MM.1S (cell line): ENCODE measurements around the gene SPATA31C2.

Source experiments
- EZH2 ChIP-seq: fragments of 300-600 bp; sonication (generic); optimal IDR thresholded peaks from 2 replicates; pipeline ENCODE3; 2017; ENCODE audit warnings: low read depth, mild to moderate bottlenecking, antibody characterized with exemption, low read length, mixed read lengths
- TF ChIP-seq, protein P1 (sequence below): fragments of 300-600 bp; sonication (generic); IDR thresholded peaks from 2 replicates; pipeline ENCODE4 v1.5.1; 2016; ENCODE audit warnings: antibody characterized with exemption, low read length, mixed read lengths

DNA sequence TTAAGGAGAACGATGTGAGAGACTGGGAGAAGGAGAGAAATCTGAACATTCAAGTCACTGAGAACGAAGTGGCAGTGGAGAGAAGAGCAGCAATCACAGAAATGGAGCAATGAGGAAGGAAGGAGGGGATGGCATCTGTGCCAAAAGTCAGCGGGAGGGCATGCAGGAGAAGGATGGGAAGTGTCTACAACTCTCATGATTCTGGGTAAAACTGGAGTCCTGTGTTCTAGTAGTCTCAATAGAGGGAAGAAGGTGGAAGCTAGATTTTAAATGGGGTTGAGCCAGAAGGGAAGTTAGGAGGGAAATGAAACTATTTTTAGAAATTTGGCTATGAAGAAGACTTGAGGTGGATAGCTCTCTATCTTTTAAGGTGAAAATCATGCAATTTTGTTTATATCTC lies 39.1 kb upstream of the SPATA31C2 start:
- TF ChIP-seq, protein P1, sequence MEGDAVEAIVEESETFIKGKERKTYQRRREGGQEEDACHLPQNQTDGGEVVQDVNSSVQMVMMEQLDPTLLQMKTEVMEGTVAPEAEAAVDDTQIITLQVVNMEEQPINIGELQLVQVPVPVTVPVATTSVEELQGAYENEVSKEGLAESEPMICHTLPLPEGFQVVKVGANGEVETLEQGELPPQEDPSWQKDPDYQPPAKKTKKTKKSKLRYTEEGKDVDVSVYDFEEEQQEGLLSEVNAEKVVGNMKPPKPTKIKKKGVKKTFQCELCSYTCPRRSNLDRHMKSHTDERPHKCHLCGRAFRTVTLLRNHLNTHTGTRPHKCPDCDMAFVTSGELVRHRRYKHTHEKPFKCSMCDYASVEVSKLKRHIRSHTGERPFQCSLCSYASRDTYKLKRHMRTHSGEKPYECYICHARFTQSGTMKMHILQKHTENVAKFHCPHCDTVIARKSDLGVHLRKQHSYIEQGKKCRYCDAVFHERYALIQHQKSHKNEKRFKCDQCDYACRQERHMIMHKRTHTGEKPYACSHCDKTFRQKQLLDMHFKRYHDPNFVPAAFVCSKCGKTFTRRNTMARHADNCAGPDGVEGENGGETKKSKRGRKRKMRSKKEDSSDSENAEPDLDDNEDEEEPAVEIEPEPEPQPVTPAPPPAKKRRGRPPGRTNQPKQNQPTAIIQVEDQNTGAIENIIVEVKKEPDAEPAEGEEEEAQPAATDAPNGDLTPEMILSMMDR: no peak
- TF ChIP-seq EZH2: no peak
